Activated CD4-positive, alpha-beta T cell treated with anti-CD3 and anti-CD28 coated beads for 4 hours (primary cell): ENCODE measurements around the gene PABPN1L.

Source experiments
- DNase-seq, 2 donors: peaks; one replicate each; pipeline ENCODE4 v3.0.0-alpha.2; 2020

PABPN1L gene

GRCh38 chr16:88866151-88866920 is at the start of gene PABPN1L:
Gene PABPN1L (minus strand): TSS chr16:88866660. CDS start chr16:88866606, 54 bp downstream.
- no peak for DNase-seq

- DNase-seq, result no peak
Measured at GRCh38 chr16:88915639-88916327, 49.3 kb upstream of the PABPN1L start.

GRCh38 chr16:88914750-88915368 is 48.4 kb upstream of the PABPN1L start:
- DNase-seq, result no peak

GRCh38 chr16:88913870-88914269 is 47.4 kb upstream of the PABPN1L start:
- no peak for DNase-seq

- DNase-seq, result no peak
Measured at GRCh38 chr16:88913001-88913612, 46.6 kb upstream of the PABPN1L start.

GRCh38 chr16:88912556-88912955 is 46.1 kb upstream of the PABPN1L start:
- no peak for DNase-seq

GRCh38 chr16:88911946-88912310 is 45.5 kb upstream of the PABPN1L start:
- DNase-seq, result no peak

GRCh38 chr16:88911136-88911945 is 44.9 kb upstream of the PABPN1L start:
- DNase-seq, result no peak

GRCh38 chr16:88910284-88911135 is 44.0 kb upstream of the PABPN1L start:
- DNase-seq, result no peak

- DNase-seq, result no peak
Measured at GRCh38 chr16:88909431-88910210, 43.2 kb upstream of the PABPN1L start.

GRCh38 chr16:88908307-88908706 is 41.8 kb upstream of the PABPN1L start:
- DNase-seq, result no peak

- DNase-seq, result no peak
Measured at GRCh38 chr16:88907768-88908167, 41.3 kb upstream of the PABPN1L start.

GRCh38 chr16:88906535-88907105 is 40.2 kb upstream of the PABPN1L start:
- DNase-seq, result no peak

GRCh38 chr16:88906020-88906419 is 39.6 kb upstream of the PABPN1L start:
- DNase-seq, result no peak

- no peak for DNase-seq
Measured at GRCh38 chr16:88905563-88905962, 39.1 kb upstream of the PABPN1L start.

GRCh38 chr16:88904676-88905365 is 38.4 kb upstream of the PABPN1L start:
- no peak for DNase-seq

- DNase-seq, result no peak
Measured at GRCh38 chr16:88903267-88903666, 36.8 kb upstream of the PABPN1L start.

- DNase-seq, result no peak
Measured at GRCh38 chr16:88902744-88903143, 36.3 kb upstream of the PABPN1L start.

- DNase-seq, result no peak
Measured at GRCh38 chr16:88901718-88902337, 35.4 kb upstream of the PABPN1L start.
